ENCODE results near the gene DNASE1L3.

- TF ChIP-seq CTCF (IDR thresholded peaks at IDR 0.05; ENCODE audit: extremely low read depth in 1 of 2, insufficient read depth in 1 of 2, low read depth in 1 of 2, low read length in 2 of 2) (no peak), EZH2 (IDR thresholded peaks at IDR 0.05; ENCODE audit: borderline replicate concordance, low read depth, low read length, severe bottlenecking) (no peak), POLR2A (IDR thresholded peaks at IDR 0.05; ENCODE audit: low read depth, low read length) (no peak), POLR2AphosphoS5 (IDR thresholded peaks at IDR 0.05; ENCODE audit: insufficient read depth, low read depth, low read length) (no peak), MYC (IDR thresholded peaks at IDR 0.05; ENCODE audit: low read depth, low read length) (no peak), GATA2 (IDR thresholded peaks at IDR 0.05; ENCODE audit: insufficient read depth, insufficient read length, low read depth, low read length) (no peak)
- TF ChIP-seq, protein P1, sequence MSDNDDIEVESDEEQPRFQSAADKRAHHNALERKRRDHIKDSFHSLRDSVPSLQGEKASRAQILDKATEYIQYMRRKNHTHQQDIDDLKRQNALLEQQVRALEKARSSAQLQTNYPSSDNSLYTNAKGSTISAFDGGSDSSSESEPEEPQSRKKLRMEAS (IDR thresholded peaks at IDR 0.05; ENCODE audit: insufficient read depth, insufficient read length): no peak
These were observed 16.9 kb downstream of the DNASE1L3 start for GRCh38 chr3:58193682-58194407.

All from endothelial cell of umbilical vein (primary cell).